Measurements from ENCODE around the gene TSACC.
"Not testable (repeated sequence)": the region's sequence is repeated elsewhere in the genome, so short reads cannot be mapped to it uniquely, and the experiment has no call there.

Gene TSACC

DNA sequence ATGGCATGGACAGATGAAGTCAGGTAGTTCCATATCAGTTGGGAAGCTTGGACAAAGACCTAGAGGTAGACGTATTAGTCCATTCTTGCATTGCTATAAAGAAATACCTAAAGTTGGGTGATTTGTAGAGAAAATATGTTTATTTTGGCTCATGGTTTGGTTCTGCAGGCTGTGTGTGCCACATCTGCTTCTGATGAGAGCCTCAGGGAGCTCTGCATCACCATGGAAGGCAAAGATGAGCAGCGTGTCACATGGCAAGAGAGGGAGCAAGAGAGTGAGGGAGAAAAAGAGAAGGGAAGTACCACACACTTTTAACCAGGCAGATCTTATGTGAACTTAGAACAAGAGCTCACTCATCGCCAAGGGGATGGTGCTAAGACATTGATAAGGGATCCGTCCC is 9.0 kb downstream of the TSACC start:
- no peak for DNase-seq

DNA sequence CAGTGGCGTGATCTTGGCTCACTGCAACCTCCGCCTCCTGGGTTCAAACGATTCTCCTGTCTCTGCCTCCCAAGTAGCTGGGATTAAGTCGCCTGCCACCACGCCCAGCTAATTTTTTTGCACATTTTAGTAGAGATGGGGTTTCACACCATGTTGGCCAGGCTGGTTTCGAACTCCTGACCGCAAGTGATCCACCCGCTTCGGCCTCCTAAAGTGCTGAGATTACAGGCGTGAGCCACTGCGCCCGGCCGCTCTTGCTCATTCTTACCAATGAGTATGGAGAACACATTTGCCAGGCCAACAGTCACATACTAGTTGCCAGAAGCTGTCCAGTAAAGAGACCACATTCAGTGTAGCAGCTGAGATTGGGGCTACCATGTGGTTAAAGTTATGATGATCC is 14.2 kb downstream of the TSACC start:
- not testable (repeated sequence) for DNase-seq

DNA sequence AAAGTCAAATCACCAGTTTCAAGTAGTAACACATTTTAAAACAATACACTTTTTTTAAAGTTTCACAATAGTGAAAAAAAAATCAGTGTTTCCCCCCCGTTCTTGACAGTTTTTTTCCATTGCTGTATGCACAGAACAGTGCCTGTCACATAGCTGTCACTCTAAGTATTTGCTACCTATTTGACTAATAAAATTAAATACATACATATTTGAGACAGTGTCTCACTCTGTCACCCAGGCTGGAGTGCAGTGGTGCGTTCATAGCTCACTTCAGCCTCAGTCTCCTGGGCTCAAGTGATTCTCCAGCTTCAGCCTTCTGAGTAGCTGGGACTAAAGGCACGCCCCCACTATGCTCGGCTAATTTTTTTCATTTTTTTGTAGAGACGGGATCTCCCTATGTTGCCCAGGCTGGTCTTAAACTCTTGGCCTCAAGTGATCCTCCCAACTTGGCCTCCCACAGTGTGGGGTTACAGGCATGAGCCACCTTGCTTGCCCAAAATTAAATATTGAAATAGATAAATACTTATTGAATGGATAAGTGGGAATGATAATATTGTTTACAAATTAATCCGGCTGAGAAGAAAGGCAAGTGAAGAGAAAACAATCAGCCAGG is 18.0 kb downstream of the TSACC start:
- DNase-seq: no peak

DNA sequence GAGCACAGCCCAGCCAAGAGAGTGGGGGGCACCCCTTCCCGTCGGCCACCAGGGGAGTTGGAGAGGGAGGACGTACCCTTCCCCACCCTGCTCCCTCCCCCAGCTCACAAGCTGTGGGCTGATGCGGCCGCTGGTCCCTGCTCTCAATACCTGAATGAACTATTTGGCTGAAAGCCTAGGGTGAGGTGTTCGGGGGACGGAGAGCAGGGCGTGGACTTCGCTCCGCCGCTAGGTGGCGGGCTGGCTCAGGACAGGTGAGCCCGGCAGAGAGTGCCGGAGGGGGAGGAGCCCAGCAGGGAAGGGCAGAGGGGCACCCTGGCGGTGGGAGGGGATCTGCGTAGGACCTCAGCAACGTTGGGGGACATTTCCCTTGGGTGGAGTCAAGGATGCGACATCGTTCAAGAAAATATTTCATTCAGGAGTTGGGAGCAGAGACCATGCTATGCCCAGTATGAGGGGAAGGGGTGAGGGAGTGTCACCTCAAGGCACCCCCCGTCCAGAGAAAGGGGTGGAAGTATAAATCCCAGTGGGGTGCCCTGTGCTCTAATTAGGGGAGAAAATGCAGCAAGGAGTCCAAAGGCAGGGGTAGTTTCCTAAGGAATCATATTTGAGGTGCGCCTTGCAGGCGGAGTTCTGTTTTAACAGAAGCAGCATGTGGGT is 18.7 kb downstream of the TSACC start:
- DNase-seq: peak; percentile 82

DNA sequence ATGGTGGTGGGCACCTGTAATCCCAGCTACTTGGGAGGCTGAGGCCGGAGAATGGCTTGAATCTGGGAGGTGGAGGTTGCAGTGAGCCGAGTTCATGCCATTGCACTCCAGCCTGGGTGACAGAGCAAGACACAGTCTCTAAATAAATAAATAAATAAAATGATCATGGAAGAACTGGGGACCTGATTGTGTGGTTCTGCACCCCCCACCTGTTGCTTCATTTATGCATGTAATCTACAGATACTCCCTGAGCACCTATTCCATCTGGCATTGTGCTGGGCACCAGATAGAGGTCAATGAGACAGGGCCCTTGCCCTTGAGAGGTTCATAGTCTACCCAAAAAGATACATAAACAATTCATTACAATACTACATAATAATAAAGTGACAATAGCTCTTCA is 19.7 kb downstream of the TSACC start:
- DNase-seq: no peak

DNA sequence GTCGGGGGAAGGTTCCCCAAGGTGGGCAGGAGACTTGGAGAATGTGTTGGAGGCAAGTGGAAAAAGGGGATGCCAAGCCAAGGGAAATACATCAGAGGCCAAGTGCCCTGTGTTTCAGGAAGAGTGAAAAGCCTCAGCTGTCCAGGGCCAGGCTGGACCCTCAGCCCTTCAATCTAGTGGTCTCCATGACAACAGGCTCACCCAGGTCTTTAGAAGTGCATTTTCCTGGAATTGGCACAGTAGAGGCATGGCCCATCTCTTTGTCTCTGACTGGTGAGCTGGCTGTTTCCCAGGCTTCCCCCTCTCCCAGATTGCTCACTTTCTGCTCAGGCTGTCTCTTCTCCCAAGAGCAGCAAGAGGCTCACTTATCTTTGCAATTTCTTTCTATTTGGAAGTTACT is 20.3 kb downstream of the TSACC start:
- DNase-seq: no peak

DNA sequence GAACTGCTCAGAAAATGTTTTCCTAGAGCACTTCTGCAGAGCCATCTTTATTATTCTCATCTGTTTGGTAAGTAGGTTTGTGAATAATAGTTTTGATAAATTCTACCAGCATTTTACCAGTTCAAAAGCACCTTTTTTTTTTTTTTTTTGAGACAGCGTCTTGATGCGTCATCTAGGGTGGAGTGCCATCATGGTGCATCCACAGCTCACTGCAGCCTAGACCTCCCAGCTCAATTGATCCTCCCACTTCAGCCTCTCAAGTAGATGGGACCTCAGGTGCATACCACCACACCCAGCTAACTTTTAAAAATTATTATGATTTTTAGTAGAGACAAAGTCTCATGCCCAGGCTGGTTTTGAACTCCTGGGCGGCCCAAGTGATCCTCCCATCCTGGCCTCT is 20.9 kb downstream of the TSACC start:
- no peak for DNase-seq

DNA sequence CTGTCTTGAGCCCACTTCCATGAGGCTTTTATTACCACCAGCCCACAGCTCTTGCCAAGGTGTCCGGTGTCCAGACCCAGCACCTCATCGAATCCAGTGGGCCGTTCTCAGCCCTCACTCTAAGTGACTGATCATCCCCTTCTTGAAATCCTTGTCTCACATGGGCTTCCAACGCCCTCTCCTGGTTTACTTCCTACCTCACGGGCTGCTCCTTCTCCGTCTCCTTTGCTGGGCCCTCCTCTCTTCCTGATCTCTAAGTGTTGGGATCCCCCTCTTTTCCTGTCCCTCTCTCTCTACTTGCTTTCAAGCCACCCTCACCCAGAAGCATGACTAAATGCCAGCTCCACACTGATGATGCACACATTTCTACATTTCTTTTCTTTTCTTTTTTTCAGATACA is 21.6 kb downstream of the TSACC start:
- DNase-seq: no peak

DNA sequence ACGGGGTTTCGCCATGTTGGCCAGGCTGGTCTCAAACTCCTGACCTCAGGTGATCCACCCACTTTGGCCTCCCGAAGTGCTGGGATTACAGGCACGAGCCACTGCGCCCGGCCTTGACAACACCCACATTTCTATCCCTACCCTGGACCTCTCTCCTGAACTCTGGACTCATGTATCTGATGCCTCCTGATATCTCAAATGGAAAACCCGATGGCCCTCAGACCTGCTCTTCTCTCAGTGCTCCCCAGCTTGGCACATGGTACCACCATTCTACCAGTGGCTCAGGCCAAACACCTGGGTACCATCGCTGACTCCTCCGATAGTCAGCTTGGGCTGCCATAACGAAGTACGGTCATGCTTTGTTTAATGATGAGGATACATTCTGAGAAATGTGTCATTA is 22.2 kb downstream of the TSACC start:
- no peak for DNase-seq

DNA sequence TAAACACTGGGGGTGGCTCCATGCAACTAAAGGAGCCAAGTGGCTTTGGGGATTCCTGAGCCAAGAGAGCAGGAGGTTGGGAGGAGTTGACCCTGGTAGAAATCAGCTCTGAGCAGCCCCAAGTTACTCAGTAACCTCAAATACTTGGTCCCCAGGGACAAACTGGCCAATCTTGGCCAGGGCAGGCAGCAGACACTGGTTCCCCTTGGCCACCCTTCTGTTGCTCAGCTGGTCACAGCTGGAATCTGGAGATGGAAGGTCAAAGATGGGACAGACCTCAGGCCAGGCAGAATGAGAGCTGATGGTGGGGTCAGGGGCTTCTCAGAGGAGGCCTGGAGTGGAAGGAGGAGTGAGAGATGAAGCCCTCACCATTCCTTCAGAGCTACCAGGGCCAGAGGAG is 27.4 kb downstream of the TSACC start:
- DNase-seq: no peak

DNA sequence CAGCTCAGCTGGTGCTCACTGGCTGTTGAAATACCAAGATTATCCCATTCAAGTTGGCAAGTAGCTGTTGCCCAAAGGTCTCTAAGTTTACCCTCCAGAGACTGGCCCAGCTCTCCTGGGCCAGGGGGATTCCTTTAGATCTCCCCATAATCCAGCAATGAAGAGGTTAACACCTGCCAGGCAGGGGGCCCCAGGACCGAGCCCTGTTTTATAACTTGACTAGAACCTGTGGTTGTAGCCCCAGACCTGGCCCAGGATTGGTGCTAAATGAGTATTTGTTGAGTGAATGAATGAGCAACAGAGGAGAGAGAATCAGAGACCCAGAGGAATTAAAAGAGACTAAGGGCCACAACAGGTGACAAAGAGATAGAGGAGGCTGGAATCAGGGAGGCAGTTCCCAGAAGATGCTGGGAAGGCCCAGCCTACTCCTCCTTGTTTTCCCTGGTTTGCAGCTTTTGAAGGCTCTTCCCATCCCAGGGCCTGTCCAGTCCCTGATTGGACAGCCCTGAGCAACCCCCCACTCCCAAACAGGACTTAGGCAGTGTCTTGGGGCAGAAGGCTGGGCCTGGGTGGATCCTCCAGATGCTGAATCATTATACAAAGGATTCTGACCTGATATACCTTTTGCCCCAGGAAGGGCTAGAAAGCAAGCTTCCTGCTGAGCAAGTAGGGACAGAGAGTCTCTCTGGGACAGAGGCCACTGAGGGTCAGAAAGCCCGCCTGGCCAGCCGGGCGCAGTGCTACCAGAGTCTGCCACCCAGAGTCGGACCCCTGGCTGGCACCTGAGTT is 28.2 kb downstream of the TSACC start:
- no peak for DNase-seq

DNA sequence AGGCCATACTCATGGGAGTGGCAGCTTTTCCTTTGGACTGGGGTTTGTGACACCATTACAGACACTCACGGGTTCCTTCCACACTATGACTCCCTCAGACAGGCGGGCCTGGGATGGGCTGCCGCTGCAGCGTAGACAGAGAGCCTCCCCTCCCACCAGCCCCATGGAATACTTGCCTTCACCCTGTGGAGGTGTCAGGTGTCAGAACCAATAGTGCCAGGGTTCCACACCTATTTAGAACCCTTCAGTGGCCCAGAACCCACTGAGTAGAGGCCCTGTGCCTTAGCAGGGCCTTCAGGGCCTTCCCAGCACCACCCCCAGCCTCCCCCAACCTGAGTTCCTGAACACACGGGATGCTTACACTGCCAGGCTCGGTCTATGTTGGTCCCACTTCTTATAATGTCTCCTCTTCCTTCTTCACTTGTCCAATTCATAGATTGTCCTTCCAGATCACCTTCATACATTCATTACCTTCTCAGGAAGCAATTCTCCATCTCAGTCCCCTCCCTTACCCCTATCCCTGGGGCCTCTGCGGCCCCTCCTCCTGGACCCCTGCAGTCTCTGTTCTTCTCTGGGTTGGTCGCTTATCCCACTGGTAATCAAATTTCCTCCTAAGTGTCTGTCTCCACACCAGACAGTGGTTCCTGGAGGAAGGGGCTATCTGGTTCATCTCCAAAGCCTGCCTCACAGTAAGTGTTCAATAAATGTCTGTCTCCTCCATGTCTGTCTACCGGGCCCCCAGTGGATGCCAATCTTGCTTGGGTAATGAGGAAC is 29.2 kb downstream of the TSACC start:
- no peak for DNase-seq

DNA sequence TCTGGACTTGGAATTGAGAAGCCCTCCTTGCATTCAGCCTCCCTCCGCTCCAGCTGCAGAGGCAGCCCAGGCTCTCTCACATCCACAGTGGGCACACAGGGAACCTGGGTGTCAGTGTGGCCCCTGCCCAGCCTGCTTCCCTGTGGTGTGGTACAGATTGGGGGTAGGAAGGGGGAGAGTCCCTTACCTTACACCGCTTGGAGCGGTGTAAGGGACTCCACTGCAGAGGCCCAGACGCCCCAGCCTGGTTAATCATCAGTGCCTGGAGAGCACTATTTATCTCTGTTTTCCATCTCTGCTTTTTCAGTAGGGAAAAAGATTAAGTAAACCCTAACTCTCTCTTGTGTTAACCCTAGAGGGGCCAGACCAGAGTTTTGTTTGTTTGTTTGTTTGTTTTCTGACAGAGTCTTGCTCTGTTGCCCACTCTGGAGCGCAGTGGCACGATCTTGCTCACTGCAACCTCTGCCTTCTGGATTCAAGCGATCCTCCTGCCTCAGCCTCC is 29.9 kb downstream of the TSACC start:
- DNase-seq: no peak

DNA sequence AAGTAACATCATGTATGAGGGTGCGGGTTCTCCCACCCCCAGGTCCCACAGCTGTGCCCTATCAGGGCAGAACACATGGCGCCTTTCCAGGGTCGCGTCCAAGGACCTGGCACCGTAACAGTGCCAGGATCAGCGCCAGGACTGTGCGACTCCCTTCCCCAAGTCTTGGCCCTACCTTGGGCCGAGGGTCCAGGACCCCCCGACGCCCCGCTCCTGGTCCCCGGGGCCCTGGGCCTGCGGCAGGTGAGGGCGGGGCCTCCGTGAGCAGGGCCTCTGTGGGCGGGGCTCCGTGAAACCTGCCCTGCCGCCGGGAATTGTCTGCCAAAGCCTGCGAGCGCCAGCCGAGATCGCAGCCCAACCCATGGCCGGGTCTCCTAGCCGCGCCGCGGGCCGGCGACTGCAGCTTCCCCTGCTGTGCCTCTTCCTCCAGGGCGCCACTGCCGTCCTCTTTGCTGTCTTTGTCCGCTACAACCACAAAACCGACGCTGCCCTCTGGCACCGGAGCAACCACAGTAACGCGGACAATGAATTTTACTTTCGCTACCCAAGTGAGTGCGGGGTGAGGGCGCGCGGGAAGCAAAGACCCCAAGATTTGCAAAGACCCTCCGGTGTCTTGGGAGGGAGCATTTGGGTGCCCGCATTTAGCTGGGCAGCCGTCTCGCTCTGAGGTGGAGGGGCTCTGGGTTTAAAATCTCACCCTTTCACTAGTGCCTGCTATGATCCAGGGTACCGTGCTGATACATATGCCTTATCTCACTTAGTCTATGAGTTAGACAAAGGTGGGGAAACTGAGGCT is 30.8 kb downstream of the TSACC start, which contains the start of gene RHBG:
Gene RHBG, plus strand, starts transcription at position 323 of the 796 bp plus-strand sequence. Its CDS starts 39 bp downstream, at position 362.
- peak; percentile 46 for DNase-seq

DNA sequence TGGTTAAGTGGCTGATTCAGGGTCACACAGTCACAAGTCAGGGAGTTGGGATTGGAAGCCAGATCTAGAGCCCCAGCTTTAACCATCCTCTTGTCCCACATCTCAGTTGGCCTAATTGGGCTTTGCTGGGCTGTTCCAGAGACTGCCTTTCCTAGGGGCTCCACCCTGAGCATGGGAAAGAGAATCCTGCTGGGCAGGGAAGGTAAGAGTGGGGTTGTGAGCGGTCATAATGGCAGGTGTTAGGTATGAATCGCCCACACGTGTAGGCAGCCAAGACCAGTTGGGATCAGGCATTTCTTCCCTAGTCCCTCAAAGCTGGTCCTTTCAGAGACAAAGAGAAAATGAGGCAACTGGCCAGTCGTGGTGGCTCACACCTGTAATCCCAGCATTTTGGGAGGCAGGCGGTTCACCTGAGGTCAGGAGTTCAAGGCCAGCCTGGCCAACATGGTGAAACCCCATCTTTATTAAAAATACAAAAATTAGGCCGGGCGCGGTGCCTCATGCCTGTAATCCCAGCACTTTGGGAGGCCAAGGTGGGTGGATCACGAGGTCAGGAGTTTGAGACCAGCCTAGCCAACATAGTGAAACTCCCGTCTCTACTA is 31.5 kb downstream of the TSACC start:
- not testable (repeated sequence) for DNase-seq

DNA sequence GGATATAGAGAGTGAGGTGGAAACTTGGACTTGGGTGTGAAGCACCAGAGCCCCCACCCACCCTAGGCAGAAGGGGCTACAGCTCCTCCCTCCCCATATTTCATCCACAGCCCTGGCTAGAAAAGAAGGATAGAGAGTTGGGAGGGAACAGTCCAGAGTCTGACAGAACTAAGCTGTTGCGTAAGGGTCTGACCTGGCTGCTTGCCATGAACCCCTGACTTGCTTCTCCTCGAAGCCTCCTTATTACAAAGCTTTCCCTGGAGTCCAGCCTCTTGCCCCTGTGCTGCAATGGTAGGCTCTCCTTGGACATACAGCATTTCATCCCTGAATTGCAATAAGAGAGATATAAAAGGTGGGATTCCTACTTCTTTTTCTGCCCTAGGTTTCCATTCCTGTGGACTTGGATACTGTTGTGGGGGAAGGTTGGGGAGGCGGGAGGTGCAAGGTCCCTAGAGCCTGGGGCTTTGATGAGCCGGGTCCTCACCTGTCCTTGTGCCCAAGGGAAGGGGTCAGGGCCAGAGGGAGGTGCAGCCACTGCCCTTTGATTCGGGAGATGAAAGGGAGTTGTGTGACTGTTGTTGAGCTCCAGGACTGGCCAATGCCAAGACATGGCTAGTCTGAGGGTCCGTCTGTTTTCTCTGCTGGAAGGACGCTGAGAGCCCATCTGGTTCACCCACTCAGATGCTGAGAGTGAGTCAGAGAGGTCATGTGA is 33.4 kb downstream of the TSACC start:
- DNase-seq: no peak

DNA sequence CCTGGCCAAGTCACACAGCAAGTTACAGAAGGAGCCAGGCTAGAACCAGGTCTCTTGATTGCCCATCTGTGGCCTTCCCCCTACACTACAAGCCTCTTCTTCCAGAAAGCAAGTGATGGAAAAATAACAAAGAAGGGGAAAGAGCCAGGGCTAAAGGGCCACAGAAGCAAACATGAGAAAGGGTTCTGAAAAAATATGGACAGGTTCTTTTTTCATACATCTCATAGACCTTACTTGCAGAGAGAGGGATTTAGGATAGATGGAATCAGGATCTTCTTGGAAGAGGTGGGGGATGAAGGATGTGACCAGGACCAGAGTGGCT is 33.9 kb downstream of the TSACC start:
- no peak for DNase-seq

DNA sequence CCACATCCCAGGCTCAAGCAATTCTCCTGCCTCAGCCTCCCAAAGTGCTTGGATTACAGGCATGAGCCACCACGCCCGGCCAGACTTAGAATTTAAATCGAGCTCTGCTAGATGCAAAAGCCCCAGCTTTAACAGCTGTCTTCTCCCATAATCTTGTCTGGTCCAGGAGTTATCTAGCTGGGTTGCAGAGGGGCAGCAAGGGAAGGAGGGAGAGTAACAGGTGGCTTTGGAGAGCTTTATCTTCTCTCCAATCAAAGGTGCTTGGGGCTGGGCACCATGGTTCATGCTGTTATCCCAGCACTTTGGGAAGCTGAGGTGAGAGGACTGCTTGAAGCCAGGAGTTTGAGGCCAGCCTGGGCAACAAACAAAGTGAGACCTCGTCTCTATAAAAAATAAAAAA is 34.5 kb downstream of the TSACC start:
- DNase-seq: no peak

DNA sequence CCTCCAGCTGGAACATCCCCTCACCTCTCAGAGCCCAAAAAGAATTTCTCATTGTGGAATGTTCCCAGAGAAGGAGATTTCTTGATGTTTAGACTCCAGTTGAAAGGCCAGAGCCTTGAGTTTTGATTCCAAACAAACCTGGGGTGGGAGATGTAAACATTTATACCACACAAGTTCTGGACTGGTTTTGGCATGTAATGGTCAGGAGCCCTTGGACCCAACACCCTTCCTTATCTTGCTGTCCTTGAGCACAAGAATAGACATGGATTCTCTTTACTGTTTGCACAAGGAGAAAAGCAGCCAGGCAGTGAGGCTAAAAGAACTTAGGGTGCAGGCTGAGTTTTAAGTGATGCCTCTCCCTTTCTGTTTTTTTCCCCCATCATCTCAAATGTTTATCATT is 35.2 kb downstream of the TSACC start:
- no peak for DNase-seq

DNA sequence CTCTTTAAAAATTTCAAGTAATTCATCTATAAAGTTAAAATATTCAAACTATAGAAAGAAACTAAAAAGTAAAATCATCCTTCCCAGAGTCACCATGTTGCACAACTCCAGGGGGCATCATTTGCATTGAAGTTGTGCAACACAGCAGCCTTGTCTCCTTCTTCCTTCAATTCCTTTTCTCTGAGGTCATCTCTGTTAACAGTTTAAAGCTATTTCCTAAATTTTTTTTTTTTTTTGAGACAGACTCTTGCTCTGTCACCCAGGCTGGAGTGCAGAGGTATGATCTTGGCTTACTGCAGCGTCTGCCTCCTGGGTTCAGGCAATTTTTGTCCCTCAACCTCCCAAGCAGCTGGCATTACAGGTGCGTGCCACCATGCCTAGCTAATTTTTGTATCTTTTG is 37.8 kb downstream of the TSACC start:
- DNase-seq: no peak

All from CD4-positive, alpha-beta T cell treated with Interleukin-17A for 4 hours (primary cell).